ENCODE measurements around the gene PIWIL1.

Gene PIWIL1

GRCh38 chr12:130366159-130366558, 28.5 kb downstream of the PIWIL1 start:
- no peak overlapping the region for H3K4me3 ChIP-seq (replicated peaks in 1 of 2; ENCODE audit: low read depth in 2 of 2, low read length in 2 of 2)
- TF ChIP-seq CTCF (IDR thresholded peaks at IDR 0.05; ENCODE audit: low read depth, low read length) = no peak
- no peak for DNase-seq (ENCODE audit: low read depth in 2 of 2)

DNA sequence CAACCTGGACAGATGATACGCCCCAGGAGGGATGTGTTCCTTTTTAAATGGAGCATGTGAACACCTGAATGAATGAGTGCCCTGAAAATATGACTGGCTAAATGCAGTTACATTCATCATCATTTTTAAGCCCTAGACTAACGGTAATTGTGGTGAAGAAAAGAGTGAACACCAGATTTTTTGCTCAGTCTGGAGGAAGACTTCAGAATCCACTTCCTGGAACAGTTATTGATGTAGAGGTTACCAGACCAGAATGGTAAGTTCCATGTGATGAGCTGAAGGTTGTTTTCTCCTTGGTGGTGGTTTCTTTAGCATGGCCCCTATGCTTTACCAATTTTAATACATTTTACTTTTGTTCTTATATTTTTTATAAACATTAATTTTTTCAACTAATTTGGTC, 29.3 kb downstream of the PIWIL1 start:
- no peak overlapping the region for H3K4me3 ChIP-seq (replicated peaks in 1 of 2; ENCODE audit: low read depth in 2 of 2, low read length in 2 of 2)
- DNase-seq (ENCODE audit: low read depth in 2 of 2) = no peak
- TF ChIP-seq CTCF (IDR thresholded peaks at IDR 0.05; ENCODE audit: low read depth, low read length) = no peak

DNA sequence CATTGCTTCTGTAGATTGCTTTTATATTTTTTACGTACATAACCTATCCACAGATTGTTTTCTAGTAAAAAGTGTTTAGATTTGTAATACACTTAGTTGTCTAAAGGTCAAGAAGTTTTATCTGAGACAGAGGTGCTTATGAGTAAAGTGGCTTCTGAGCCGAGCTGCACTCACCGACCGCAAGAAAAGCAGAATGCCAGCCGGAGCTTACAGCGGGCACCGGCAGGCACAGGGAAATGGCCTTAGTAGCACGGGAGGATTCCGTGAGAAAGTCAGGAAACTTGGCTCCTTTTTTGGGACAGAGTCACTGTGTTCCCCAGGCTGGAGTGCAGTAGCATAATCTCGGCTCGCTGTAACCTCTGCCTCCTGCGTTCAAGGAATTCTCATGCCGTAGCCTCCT, 29.8 kb downstream of the PIWIL1 start:
- no peak overlapping the region for H3K4me3 ChIP-seq (replicated peaks in 1 of 2; ENCODE audit: low read depth in 2 of 2, low read length in 2 of 2)
- no peak for TF ChIP-seq CTCF (IDR thresholded peaks at IDR 0.05; ENCODE audit: low read depth, low read length)
- DNase-seq (ENCODE audit: low read depth in 2 of 2) = no peak

DNA sequence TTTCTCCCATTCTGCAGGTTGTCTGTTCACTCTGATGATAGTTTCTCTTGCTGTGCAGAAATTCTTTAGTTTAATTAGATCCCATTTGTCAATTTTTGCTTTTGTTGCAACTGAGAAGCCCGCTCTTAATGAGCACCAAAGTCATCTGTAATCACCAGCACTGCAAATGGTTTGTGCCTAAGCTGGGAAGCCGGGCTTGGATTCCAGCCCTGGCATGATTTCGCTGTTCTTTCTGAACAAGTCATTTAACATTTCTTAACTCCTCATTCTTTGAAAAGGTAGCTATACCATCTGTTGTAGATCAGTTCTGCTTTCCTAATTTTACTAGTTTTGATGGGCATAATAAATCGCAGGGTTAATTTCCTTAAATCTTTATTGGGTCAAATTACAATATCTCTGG, 32.1 kb downstream of the PIWIL1 start:
- no peak for TF ChIP-seq CTCF (IDR thresholded peaks at IDR 0.05; ENCODE audit: low read depth, low read length)
- no peak overlapping the region for H3K4me3 ChIP-seq (replicated peaks in 1 of 2; ENCODE audit: low read depth in 2 of 2, low read length in 2 of 2)
- DNase-seq (ENCODE audit: low read depth in 2 of 2) = no peak

DNA sequence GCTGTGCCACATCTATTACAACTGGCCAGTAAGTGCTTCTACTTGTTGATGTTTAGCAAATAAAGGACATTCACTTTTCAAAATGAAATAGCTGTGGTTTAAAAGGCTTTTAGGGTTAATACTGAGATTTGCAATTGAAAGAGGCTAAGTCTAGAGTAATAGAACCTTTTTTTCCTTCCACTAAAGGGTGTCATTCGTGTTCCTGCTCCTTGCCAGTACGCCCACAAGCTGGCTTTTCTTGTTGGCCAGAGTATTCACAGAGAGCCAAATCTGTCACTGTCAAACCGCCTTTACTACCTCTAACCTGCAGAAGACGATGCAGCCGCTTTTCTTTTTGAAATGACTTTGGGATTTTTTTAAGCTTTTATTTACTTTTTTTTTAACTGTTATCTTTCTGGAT, 33.6 kb downstream of the PIWIL1 start:
- no peak for TF ChIP-seq CTCF (IDR thresholded peaks at IDR 0.05; ENCODE audit: low read depth, low read length)
- no peak for DNase-seq (ENCODE audit: low read depth in 2 of 2)
- H3K4me3 ChIP-seq (replicated peaks in 1 of 2; ENCODE audit: low read depth in 2 of 2, low read length in 2 of 2) = no peak overlapping the region

DNA sequence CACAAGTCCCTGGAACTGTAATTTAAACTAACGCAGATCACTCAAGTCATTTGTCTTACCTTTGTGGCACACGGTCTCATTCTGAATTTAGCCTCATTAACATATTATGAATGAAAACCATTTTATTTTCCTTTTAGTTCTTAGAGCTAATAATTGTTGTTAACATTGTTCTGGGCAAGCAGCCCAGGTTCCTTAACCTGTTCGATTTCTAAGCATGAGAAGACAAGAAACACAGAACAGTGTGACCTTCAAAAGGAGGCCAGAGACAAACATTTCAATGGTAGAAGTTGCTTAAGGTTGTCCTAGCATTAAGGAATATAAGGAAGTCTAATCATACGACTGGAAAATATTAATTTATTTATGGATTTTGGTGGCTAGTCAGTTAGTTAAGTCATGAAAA, 35.2 kb downstream of the PIWIL1 start:
- TF ChIP-seq CTCF (IDR thresholded peaks at IDR 0.05; ENCODE audit: low read depth, low read length) = no peak
- no peak for DNase-seq (ENCODE audit: low read depth in 2 of 2)
- H3K4me3 ChIP-seq (replicated peaks in 1 of 2; ENCODE audit: low read depth in 2 of 2, low read length in 2 of 2) = no peak overlapping the region

- TF ChIP-seq CTCF (IDR thresholded peaks at IDR 0.05; ENCODE audit: low read depth, low read length) = no peak
- no peak for DNase-seq (ENCODE audit: low read depth in 2 of 2)
- no peak overlapping the region for H3K4me3 ChIP-seq (replicated peaks in 1 of 2; ENCODE audit: low read depth in 2 of 2, low read length in 2 of 2)
Measured at GRCh38 chr12:130374083-130374482, 36.4 kb downstream of the PIWIL1 start.
